22Rv1 (cell line): ENCODE measurements around the gene BTG3.

Experiments
- H3K27ac ChIP-seq: fragments of 450-650 bp; 2 replicates; pipeline ENCODE4 v1.5.1; 2017
- CTCF ChIP-seq: fragments of 450-650 bp; IDR thresholded peaks from 2 replicates; pipeline ENCODE4 v1.5.1; 2017; ENCODE audit warnings: mild to moderate bottlenecking
- ZFX ChIP-seq: fragments of 450-650 bp; IDR thresholded peaks from 2 replicates; pipeline ENCODE4 v1.6.1; 2017; ENCODE audit warnings: antibody characterized with exemption, borderline replicate concordance

The BTG3 gene

GRCh38 chr21:17576080-17576835 lies 36.4 kb downstream of the BTG3 start:
- no peak overlapping the region for H3K27ac ChIP-seq
- no peak for TF ChIP-seq CTCF
- TF ChIP-seq ZFX, result no peak

- no peak overlapping the region for H3K27ac ChIP-seq
- TF ChIP-seq ZFX (no peak), CTCF (no peak)
Observed at GRCh38 chr21:17575076-17575475, 37.6 kb downstream of the BTG3 start.

- H3K27ac ChIP-seq, result no peak overlapping the region
- TF ChIP-seq ZFX (no peak), CTCF (no peak)
Observed at GRCh38 chr21:17572431-17572830, 40.3 kb downstream of the BTG3 start.

GRCh38 chr21:17570786-17571185 lies 41.9 kb downstream of the BTG3 start:
- no peak for TF ChIP-seq ZFX
- no peak for TF ChIP-seq CTCF
- no peak overlapping the region for H3K27ac ChIP-seq

GRCh38 chr21:17560377-17561025 lies 52.2 kb downstream of the BTG3 start:
- no peak for TF ChIP-seq ZFX
- no peak for TF ChIP-seq CTCF
- H3K27ac ChIP-seq, result no peak overlapping the region

- no peak for TF ChIP-seq ZFX
- peak; percentile 53 for TF ChIP-seq CTCF
- no peak overlapping the region for H3K27ac ChIP-seq
Observed at GRCh38 chr21:17554679-17555465, 57.8 kb downstream of the BTG3 start.

- H3K27ac ChIP-seq, result no peak overlapping the region
Observed at GRCh38 chr21:17554120-17554519, 58.6 kb downstream of the BTG3 start.

More at GRCh38 chr21:17554120-17554519, 58.6 kb downstream of the BTG3 start:
- TF ChIP-seq CTCF (no peak), ZFX (no peak)
